CD4-positive, alpha-beta T cell treated with Interleukin-21 for 1 hour (primary cell): ENCODE data around the gene CDH23.

ENCODE experiments used
- DNase-seq: peaks from one replicate; pipeline ENCODE4 v3.0.0-alpha.2; 2020

CDH23 gene

GRCh38 chr10:71671994-71672946 lies 275.6 kb downstream of the CDH23 start:
- no peak for DNase-seq

- DNase-seq = no peak
Observed at GRCh38 chr10:71675295-71675970, 278.7 kb downstream of the CDH23 start.

GRCh38 chr10:71677261-71677660 lies 280.5 kb downstream of the CDH23 start:
- DNase-seq = no peak

- DNase-seq = no peak
Observed at GRCh38 chr10:71678057-71678805, 281.5 kb downstream of the CDH23 start.

GRCh38 chr10:71679425-71679824 lies 282.7 kb downstream of the CDH23 start:
- DNase-seq = no peak

GRCh38 chr10:71681977-71682376 lies 285.3 kb downstream of the CDH23 start:
- DNase-seq = no peak

- DNase-seq = no peak
Observed at GRCh38 chr10:71683301-71683700, 286.6 kb downstream of the CDH23 start.

- DNase-seq = no peak
Observed at GRCh38 chr10:71684356-71685173, 287.8 kb downstream of the CDH23 start.

GRCh38 chr10:71685554-71686232 lies 289.0 kb downstream of the CDH23 start:
- no peak for DNase-seq

GRCh38 chr10:71687077-71687476 lies 290.4 kb downstream of the CDH23 start:
- no peak for DNase-seq

- no peak for DNase-seq
Observed at GRCh38 chr10:71687480-71687879, 290.8 kb downstream of the CDH23 start.

- DNase-seq = no peak
Observed at GRCh38 chr10:71688256-71688655, 291.5 kb downstream of the CDH23 start.

- DNase-seq = no peak
Observed at GRCh38 chr10:71690094-71690720, 293.5 kb downstream of the CDH23 start.

GRCh38 chr10:71691405-71691804 lies 294.7 kb downstream of the CDH23 start:
- no peak for DNase-seq

- DNase-seq = no peak
Observed at GRCh38 chr10:71692598-71693306, 296.0 kb downstream of the CDH23 start.

- no peak for DNase-seq
Observed at GRCh38 chr10:71693377-71693776, 296.7 kb downstream of the CDH23 start.

- DNase-seq = no peak
Observed at GRCh38 chr10:71694039-71694501, 297.4 kb downstream of the CDH23 start.

GRCh38 chr10:71694567-71694968 lies 297.8 kb downstream of the CDH23 start:
- peak; percentile 40 for DNase-seq

GRCh38 chr10:71695502-71696476 lies 299.1 kb downstream of the CDH23 start:
- DNase-seq = no peak
